ENCODE measurements around the gene TXLNB.

Gene TXLNB

DNA sequence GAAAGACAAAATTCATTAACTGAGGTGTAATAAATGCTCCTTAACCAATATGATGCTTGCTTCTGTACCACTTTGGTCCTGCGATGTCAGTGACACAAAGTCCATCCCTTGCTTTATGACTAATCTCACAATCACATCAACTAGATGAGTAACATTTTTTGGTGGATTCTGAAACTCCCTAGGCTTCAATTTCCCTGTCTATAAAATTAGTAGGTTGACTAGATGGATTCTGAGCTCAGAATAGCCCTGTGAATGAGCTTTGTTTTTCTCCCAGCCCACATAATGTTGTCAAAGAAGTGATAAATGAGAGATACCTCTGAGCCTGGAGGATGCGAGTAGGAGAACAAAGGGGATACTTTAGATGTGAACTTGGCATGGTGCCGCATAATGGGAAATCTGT, 9.1 kb downstream of the TXLNB start:
- H3K27ac ChIP-seq (ENCODE audit: low read length): no peak overlapping the region
- H3K4me1 ChIP-seq (ENCODE audit: low read length): peaks cover 21% of the 10 kb centered on the region
- no peaks in the 10 kb centered on the region for H3K9me3 ChIP-seq (ENCODE audit: insufficient read depth, low read length)
- H3K36me3 ChIP-seq (replicated peaks; ENCODE audit: low read depth, low read length): peaks cover 4% of the 10 kb centered on the region
- H3K27me3 ChIP-seq (ENCODE audit: low read depth, low read length): no peaks in the 10 kb centered on the region
- H3K79me2 ChIP-seq (ENCODE audit: low read length): no peaks in the 10 kb centered on the region
- H3K4me3 ChIP-seq (ENCODE audit: low read length): no peak overlapping the region
- no peaks in the 10 kb centered on the region for H4K20me1 ChIP-seq (ENCODE audit: insufficient read depth, low read length)
- H3K9ac ChIP-seq (ENCODE audit: low read length): no peak overlapping the region
- no peak overlapping the region for H3K4me2 ChIP-seq (ENCODE audit: low read length)
- TF ChIP-seq, protein P1, sequence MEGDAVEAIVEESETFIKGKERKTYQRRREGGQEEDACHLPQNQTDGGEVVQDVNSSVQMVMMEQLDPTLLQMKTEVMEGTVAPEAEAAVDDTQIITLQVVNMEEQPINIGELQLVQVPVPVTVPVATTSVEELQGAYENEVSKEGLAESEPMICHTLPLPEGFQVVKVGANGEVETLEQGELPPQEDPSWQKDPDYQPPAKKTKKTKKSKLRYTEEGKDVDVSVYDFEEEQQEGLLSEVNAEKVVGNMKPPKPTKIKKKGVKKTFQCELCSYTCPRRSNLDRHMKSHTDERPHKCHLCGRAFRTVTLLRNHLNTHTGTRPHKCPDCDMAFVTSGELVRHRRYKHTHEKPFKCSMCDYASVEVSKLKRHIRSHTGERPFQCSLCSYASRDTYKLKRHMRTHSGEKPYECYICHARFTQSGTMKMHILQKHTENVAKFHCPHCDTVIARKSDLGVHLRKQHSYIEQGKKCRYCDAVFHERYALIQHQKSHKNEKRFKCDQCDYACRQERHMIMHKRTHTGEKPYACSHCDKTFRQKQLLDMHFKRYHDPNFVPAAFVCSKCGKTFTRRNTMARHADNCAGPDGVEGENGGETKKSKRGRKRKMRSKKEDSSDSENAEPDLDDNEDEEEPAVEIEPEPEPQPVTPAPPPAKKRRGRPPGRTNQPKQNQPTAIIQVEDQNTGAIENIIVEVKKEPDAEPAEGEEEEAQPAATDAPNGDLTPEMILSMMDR (IDR thresholded peaks at IDR 0.05; ENCODE audit: low read depth, low read length): no peak
- no peak for TF ChIP-seq EZH2phosphoT487 (IDR thresholded peaks at IDR 0.05; ENCODE audit: low read depth)
- H2AFZ ChIP-seq (ENCODE audit: low read depth, low read length): no peak overlapping the region

DNA sequence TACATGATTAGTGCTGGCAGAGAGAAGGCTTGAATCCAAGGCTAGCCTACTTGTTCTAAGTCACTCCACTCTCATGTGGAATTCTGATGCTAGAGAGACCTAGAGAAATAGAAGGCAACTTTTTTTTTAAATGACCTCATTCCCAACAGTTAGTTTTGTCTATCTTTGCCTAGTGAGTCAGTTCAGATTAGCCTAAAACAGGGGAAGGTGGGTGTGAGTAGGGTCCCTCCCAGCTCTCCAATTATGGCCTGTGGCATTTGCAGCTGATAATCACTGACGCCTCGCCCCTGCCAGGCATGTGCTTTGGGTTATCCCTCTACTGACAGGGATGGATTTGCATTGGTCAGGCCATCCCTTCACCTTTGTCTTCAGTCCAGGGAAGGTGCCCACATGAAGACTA, 13.6 kb downstream of the TXLNB start:
- Histone ChIP-seq H3K4me3 (ENCODE audit: low read length) (no peak overlapping the region), H3K4me2 (ENCODE audit: low read length) (no peak overlapping the region), H3K79me2 (ENCODE audit: low read length) (no peaks in the 10 kb centered on the region), H3K36me3 (replicated peaks; ENCODE audit: low read depth, low read length) (no peaks in the 10 kb centered on the region), H3K27ac (ENCODE audit: low read length) (no peak overlapping the region), H3K9me3 (ENCODE audit: insufficient read depth, low read length) (no peaks in the 10 kb centered on the region), H4K20me1 (ENCODE audit: insufficient read depth, low read length) (no peaks in the 10 kb centered on the region), H3K4me1 (ENCODE audit: low read length) (peaks cover 33% of the 10 kb centered on the region), H3K9ac (ENCODE audit: low read length) (no peak overlapping the region), H2AFZ (ENCODE audit: low read depth, low read length) (no peak overlapping the region), H3K27me3 (ENCODE audit: low read depth, low read length) (no peaks in the 10 kb centered on the region)
- no peak for TF ChIP-seq EZH2phosphoT487 (IDR thresholded peaks at IDR 0.05; ENCODE audit: low read depth)
- TF ChIP-seq, protein P1 (IDR thresholded peaks at IDR 0.05; ENCODE audit: low read depth, low read length): no peak

DNA sequence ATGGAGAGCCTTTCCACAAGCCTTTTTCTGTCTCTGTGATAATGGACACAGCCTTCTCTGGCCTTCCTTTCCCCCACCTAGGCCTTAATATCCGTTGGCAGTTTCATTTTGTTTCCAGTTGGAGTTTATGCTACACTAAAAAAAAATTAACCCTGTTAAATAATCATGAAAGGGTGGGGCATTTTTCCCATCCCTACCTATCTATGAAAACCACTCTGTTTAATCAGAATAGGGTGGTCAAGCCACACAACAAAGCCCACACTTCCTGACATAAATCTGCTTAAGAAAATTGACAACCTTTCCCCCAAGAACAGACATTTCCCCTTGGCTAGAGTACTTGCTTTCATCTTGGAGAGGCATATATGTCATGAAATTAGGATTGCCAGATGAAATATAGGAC, 14.2 kb downstream of the TXLNB start:
- no peak for TF ChIP-seq EZH2phosphoT487 (IDR thresholded peaks at IDR 0.05; ENCODE audit: low read depth)
- TF ChIP-seq, protein P1 (IDR thresholded peaks at IDR 0.05; ENCODE audit: low read depth, low read length): no peak
- H4K20me1 ChIP-seq (ENCODE audit: insufficient read depth, low read length): no peaks in the 10 kb centered on the region
- no peaks in the 10 kb centered on the region for H3K9me3 ChIP-seq (ENCODE audit: insufficient read depth, low read length)
- H3K4me3 ChIP-seq (ENCODE audit: low read length): no peak overlapping the region
- no peaks in the 10 kb centered on the region for H3K36me3 ChIP-seq (replicated peaks; ENCODE audit: low read depth, low read length)
- H3K27ac ChIP-seq (ENCODE audit: low read length): no peak overlapping the region
- H3K4me1 ChIP-seq (ENCODE audit: low read length): peaks cover 33% of the 10 kb centered on the region
- H3K27me3 ChIP-seq (ENCODE audit: low read depth, low read length): no peaks in the 10 kb centered on the region
- no peak overlapping the region for H2AFZ ChIP-seq (ENCODE audit: low read depth, low read length)
- peak overlapping the region; percentile 36; the same call in 1 of the 2 replicates for H3K4me2 ChIP-seq (ENCODE audit: low read length)
- H3K79me2 ChIP-seq (ENCODE audit: low read length): no peaks in the 10 kb centered on the region
- no peak overlapping the region for H3K9ac ChIP-seq (ENCODE audit: low read length)

DNA sequence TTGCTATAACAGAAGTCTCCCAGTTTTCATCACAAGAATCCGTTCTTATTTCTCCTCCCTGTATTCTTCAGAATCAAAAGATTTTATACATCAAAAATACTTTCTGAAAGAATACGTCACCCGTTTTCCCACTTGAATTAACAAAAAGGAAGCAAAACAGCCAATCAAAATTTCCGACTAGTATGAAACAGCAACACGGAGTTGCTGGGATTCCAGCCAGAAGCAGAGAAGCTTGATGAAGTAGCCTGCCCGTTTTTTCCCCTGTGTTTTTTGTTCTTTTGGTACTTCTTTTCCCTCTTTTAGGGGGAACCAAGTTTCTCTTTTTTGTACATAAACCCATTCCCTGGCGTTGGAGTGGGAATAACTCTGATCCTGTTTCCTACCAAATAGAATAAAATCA, 14.6 kb downstream of the TXLNB start:
- H3K9ac ChIP-seq (ENCODE audit: low read length): no peak overlapping the region
- peak overlapping the region; percentile 36 for H3K4me2 ChIP-seq (ENCODE audit: low read length)
- H3K4me3 ChIP-seq (ENCODE audit: low read length): no peak overlapping the region
- peaks cover 33% of the 10 kb centered on the region for H3K4me1 ChIP-seq (ENCODE audit: low read length)
- no peaks in the 10 kb centered on the region for H4K20me1 ChIP-seq (ENCODE audit: insufficient read depth, low read length)
- H3K79me2 ChIP-seq (ENCODE audit: low read length): no peaks in the 10 kb centered on the region
- H3K27me3 ChIP-seq (ENCODE audit: low read depth, low read length): no peaks in the 10 kb centered on the region
- H3K36me3 ChIP-seq (replicated peaks; ENCODE audit: low read depth, low read length): no peaks in the 10 kb centered on the region
- no peak overlapping the region for H2AFZ ChIP-seq (ENCODE audit: low read depth, low read length)
- no peaks in the 10 kb centered on the region for H3K9me3 ChIP-seq (ENCODE audit: insufficient read depth, low read length)
- TF ChIP-seq EZH2phosphoT487 (IDR thresholded peaks at IDR 0.05; ENCODE audit: low read depth): no peak
- TF ChIP-seq, protein P1 (IDR thresholded peaks at IDR 0.05; ENCODE audit: low read depth, low read length): no peak
- H3K27ac ChIP-seq (ENCODE audit: low read length): no peak overlapping the region
